Testis (tissue), 2 donors: Measurements from ENCODE around the gene PAIP1.

Experiments
- POLR2A ChIP-seq: fragments of 450-650 bp; IDR thresholded peaks from one replicate; pipeline ENCODE4 v1.6.1; 2017; ENCODE audit warnings: antibody characterized with exemption, mild to moderate bottlenecking, moderate library complexity
- TF ChIP-seq, protein P1 (sequence below), 3 experiments: fragments of 450-650 bp in 2 of 3; fragments of 200-600 bp in 1 of 3; sonication (generic) in 1 of 3; IDR thresholded peaks; one replicate each; pipeline ENCODE4 v1.5.1; 2016 to 2019; ENCODE audit warnings: antibody characterized with exemption in 3 of 3, mild to moderate bottlenecking in 2 of 3, moderate library complexity in 1 of 3

DNA sequence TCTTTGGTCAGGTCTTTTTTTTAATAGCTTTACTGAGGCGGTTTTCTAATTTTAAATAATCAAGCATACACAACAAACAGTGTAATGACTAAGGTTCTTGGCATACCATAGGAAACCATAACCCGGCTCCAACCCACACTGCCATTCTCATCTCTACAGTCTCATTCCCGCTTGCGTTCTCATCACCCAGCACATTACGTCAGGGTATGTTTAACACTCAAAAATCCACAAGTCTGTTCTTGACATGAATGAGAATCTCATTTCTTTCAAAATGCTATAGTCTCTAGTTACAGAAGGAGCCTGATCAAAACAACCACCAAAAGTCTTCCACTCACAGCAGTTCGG lies 42.4 kb downstream of the PAIP1 start:
- TF ChIP-seq, protein P1, sequence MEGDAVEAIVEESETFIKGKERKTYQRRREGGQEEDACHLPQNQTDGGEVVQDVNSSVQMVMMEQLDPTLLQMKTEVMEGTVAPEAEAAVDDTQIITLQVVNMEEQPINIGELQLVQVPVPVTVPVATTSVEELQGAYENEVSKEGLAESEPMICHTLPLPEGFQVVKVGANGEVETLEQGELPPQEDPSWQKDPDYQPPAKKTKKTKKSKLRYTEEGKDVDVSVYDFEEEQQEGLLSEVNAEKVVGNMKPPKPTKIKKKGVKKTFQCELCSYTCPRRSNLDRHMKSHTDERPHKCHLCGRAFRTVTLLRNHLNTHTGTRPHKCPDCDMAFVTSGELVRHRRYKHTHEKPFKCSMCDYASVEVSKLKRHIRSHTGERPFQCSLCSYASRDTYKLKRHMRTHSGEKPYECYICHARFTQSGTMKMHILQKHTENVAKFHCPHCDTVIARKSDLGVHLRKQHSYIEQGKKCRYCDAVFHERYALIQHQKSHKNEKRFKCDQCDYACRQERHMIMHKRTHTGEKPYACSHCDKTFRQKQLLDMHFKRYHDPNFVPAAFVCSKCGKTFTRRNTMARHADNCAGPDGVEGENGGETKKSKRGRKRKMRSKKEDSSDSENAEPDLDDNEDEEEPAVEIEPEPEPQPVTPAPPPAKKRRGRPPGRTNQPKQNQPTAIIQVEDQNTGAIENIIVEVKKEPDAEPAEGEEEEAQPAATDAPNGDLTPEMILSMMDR (IDR thresholded peaks at IDR 0.05) = no peak
- TF ChIP-seq POLR2A = no peak
